ENCODE results near the gene MASP2. TPM values are rescaled to one million over a fixed set of nuclear protein-coding genes. Genes with fewer than 3 reads are reported as not detected.
"Not testable (repeated sequence)": the region's sequence is repeated elsewhere in the genome, so short reads cannot be mapped to it uniquely, and the experiment has no call there.

Gene MASP2
- total RNA-seq, 2 experiments from 2014 or later = not detected

DNA sequence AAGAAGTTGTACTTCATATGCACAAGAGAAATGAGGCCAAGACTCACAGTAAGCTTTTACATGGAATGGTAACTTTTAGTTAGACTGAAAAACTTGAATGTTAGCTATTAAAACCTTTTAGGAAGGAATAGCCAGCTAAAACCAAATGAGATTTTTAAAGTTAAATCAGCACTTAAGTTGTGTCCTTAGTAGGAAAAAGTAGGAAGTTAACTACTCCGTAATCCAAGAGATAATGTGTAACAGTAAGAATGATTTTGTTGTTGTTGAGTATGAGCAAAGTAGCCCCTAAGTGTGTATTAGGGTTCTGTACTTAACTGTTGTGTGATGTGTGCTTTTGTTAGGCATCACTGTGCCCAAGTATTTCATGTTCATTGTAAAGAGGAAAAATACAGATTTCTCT lies 21.4 kb downstream of the MASP2 start:
- Mint-ChIP-seq H3K9me3 (no peaks in the 10 kb centered on the region), H3K4me1 (peaks cover 13% of the 10 kb centered on the region), H3K4me3 (no peak overlapping the region), H3K36me3 (ENCODE audit: low read depth) (peaks cover 55% of the 10 kb centered on the region), H3K27me3 (no peaks in the 10 kb centered on the region), H3K27ac (no peak overlapping the region)
- DNase-seq = no peak
- ChIA-PET POLR2A (no interaction called here), CTCF (interaction anchor here (1.9 kb wide), 1 partner anchor 12 kb away, joined by 8 read pairs; no protein-coding TSS in a partner anchor)

DNA sequence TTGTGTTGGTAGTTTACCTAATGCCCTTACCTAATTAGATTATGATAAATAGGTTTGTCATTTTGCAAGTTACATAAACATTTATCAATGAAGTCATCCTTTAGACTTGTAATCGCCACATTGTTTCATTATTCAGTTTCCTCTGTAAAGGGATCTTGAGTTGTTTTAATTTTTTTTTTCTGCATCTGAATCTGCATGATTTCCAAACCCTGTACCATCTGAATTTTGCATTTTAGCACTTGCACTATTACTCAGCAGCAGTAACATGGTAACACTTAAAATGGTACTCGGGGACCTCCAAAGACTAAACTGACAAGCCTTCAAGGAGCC lies 22.2 kb downstream of the MASP2 start:
- ChIA-PET CTCF (interaction anchor here (1.0 to 1.9 kb wide), 2 partner anchors 13 to 19 kb away, joined by 4 to 8 read pairs; no protein-coding TSS in a partner anchor), POLR2A (no interaction called here)
- H3K9me3 Mint-ChIP-seq = no peaks in the 10 kb centered on the region
- peaks cover 55% of the 10 kb centered on the region for H3K36me3 Mint-ChIP-seq (ENCODE audit: low read depth)
- peaks cover 13% of the 10 kb centered on the region for H3K4me1 Mint-ChIP-seq
- H3K4me3 Mint-ChIP-seq = no peak overlapping the region
- DNase-seq = no peak
- H3K27ac Mint-ChIP-seq = no peak overlapping the region
- no peaks in the 10 kb centered on the region for H3K27me3 Mint-ChIP-seq

DNA sequence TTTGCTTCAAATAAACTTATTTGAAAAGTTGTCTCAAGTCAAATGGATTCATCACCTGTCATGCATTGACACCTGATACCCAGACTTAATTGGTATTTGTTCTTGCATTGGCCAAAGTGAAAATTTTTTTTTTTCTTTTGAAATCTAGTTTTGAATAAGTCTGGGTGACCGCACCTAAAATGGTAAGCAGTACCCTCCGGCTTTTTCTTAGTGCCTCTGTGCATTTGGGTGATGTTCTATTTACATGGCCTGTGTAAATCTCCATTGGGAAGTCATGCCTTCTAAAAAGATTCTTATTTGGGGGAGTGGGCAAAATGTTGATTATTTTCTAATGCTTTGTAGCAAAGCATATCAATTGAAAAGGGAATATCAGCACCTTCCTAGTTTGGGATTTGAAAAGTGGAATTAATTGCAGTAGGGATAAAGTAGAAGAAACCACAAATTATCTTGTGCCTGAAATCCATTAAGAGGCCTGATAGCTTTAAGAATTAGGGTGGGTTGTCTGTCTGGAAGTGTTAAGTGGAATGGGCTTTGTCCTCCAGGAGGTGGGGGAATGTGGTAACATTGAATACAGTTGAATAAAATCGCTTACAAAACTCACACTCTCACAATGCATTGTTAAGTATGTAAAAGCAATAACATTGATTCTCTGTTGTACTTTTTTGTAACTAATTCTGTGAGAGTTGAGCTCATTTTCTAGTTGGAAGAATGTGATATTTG lies 22.7 kb downstream of the MASP2 start:
- no peaks in the 10 kb centered on the region for H3K27me3 Mint-ChIP-seq
- no peak overlapping the region for H3K27ac Mint-ChIP-seq
- H3K4me1 Mint-ChIP-seq = peaks cover 13% of the 10 kb centered on the region
- no peak for DNase-seq
- H3K36me3 Mint-ChIP-seq (ENCODE audit: low read depth) = peaks cover 57% of the 10 kb centered on the region
- ChIA-PET CTCF (interaction anchor here (1.0 to 1.9 kb wide), 2 partner anchors 13 to 20 kb away, joined by 4 to 8 read pairs; no protein-coding TSS in a partner anchor), POLR2A (no interaction called here)
- H3K4me3 Mint-ChIP-seq = no peak overlapping the region
- H3K9me3 Mint-ChIP-seq = no peaks in the 10 kb centered on the region

DNA sequence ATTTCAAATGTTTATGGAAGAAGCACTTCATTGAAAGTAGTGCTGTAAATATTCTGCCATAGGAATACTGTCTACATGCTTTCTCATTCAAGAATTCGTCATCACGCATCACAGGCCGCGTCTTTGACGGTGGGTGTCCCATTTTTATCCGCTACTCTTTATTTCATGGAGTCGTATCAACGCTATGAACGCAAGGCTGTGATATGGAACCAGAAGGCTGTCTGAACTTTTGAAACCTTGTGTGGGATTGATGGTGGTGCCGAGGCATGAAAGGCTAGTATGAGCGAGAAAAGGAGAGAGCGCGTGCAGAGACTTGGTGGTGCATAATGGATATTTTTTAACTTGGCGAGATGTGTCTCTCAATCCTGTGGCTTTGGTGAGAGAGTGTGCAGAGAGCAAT lies 23.8 kb downstream of the MASP2 start:
- peaks cover 16% of the 10 kb centered on the region for H3K4me1 Mint-ChIP-seq
- ChIA-PET POLR2A (no interaction called here), CTCF (no interaction called here)
- H3K27me3 Mint-ChIP-seq = no peaks in the 10 kb centered on the region
- H3K9me3 Mint-ChIP-seq = no peaks in the 10 kb centered on the region
- no peak overlapping the region for H3K27ac Mint-ChIP-seq
- no peak overlapping the region for H3K4me3 Mint-ChIP-seq
- DNase-seq = no peak
- peaks cover 67% of the 10 kb centered on the region for H3K36me3 Mint-ChIP-seq (ENCODE audit: low read depth)

DNA sequence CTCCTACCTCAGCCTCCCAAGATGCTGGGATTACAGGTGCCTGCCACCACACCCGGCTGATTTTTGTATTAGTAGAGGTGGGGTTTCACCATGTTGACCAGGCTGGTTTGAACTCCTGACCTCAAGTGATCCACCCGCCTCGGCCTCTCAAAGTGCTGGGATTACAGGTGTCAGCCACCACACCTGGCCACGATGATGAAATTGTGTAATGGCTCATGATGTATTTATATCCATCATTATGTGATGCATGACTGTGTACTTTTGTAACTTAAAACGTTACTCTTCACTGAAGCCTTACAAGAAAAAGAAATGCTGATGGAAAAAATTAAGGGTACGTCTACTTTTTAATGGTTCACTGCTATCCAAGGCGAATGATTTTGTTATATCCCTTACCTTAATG lies 27.1 kb downstream of the MASP2 start:
- DNase-seq = no peak
- Mint-ChIP-seq H3K27ac (no peak overlapping the region), H3K4me3 (no peak overlapping the region), H3K9me3 (no peaks in the 10 kb centered on the region), H3K36me3 (ENCODE audit: low read depth) (peaks cover 64% of the 10 kb centered on the region), H3K4me1 (peaks cover 27% of the 10 kb centered on the region), H3K27me3 (no peaks in the 10 kb centered on the region)
- ChIA-PET CTCF (interaction anchor here (1.9 kb wide), 1 partner anchor 18 kb away, joined by 7 read pairs; no protein-coding TSS in a partner anchor), POLR2A (no interaction called here)

DNA sequence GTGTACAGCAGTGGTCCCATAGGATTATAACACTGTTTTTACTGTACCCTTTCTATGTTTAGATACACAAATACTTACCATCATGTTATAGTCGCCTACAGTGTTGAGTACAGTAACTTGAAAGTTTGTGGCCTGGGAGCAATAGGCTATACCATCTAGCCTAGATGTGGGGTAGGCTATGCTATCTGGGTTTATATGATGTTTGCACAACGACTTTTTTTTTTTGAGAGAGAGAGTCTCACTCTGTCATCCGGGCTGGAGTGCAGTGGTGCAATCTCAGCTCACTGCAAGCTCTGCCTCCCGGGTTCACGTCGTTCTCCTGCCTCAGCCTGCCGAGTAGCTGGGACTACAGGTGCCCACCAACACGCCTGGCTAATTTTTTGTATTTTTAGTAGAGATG lies 27.7 kb downstream of the MASP2 start:
- Mint-ChIP-seq H3K36me3 (ENCODE audit: low read depth) (peaks cover 67% of the 10 kb centered on the region), H3K4me1 (peaks cover 33% of the 10 kb centered on the region)
- CTCF ChIA-PET, H3K27me3 Mint-ChIP-seq, H3K27ac Mint-ChIP-seq, H3K9me3 Mint-ChIP-seq, POLR2A ChIA-PET, H3K4me3 Mint-ChIP-seq, DNase-seq: not testable (repeated sequence)

DNA sequence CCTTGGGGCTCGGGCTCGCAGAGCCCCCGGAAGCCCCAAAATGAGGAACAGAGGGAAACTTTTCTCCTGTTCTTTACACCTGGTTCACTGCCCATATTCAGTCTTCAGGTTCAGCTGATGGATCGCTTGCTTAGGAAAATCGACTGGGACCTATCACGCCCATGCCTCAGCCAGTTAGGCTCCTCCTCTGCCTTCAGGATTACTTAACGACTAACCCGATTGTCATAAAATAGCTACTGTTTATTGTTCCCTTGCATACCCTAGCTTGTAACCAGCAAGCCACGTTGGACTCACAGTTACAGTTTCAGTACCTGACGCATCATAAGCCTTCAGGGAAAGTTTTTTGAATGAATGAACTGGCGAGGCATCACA lies 33.9 kb downstream of the MASP2 start:
- H3K36me3 Mint-ChIP-seq (ENCODE audit: low read depth) = peaks cover 33% of the 10 kb centered on the region
- CTCF ChIA-PET = interaction anchor here (0.6 kb wide), 1 partner anchor 1058 kb away, joined by 4 read pairs; no protein-coding TSS in a partner anchor

DNA sequence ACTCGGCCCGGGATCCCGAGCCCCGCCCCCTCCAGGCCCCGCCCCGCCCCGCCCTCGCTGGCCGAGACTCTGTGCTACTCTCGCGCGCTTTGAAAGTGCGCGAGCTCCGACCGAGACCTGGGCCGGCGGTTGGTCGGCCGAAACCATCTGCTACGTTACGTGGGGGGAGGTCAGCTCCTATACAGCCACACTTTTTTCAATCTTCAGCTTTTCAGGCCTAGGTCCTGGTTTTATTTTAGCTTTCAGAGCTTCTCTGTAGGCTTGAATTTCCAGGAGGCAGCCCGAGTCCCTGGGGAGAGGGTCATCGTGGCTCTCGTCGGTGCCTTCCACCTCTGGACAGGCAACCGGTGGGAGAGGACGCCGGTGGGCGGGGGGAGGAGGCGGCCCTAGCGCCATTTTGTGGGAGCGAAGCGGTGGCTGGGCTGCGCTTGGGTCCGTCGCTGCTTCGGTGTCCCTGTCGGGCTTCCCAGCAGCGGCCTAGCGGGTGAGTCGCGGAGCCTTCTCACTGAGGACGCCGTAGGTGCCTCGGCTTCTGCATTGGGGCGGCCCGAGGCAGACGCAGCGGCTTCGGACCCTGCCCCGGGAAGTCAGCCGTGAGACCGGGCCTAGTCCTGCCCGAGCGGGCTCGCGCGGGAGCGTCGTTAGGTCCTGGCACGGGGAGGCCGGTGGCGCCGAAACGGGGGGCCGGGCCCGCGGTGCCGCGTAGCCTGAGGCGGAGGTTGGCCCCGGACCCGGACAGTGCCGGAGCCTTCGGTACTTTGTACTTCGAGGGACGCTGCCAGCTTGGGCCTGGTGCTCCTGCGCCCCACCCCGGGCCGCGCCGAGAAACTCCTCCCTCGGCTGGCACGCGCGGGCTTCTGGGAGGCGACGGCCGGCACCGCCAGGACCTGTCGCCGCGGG lies 34.5 kb downstream of the MASP2 start, which contains the start of gene TARDBP:
Gene TARDBP (plus strand): TSS at position 395 of the 900 bp plus-strand sequence. CDS start 1,074 bp downstream, outside the sequence.
- peak; percentile 90 for DNase-seq
- Mint-ChIP-seq H3K4me1 (peaks cover 30% of the 10 kb centered on the region), H3K36me3 (ENCODE audit: low read depth) (peaks cover 31% of the 10 kb centered on the region), H3K4me3 (peak within 1 kb of the TSS; percentile 80), H3K9me3 (no peaks in the 10 kb centered on the region), H3K27ac (peak within 1 kb of the TSS; percentile 99), H3K27me3 (no peaks in the 10 kb centered on the region)
- POLR2A ChIA-PET = no interaction called here
- CTCF ChIA-PET = interaction anchor here (0.5 to 0.9 kb wide), 4 partner anchors 11 to 1058 kb away, joined by 3 to 4 read pairs (median 3); no protein-coding TSS in a partner anchor

More for the DNA sequence above, 33.9 kb downstream of the MASP2 start:
- Mint-ChIP-seq H3K4me1 (peaks cover 30% of the 10 kb centered on the region), H3K27me3 (no peaks in the 10 kb centered on the region), H3K27ac (peak overlapping the region; percentile 74), H3K9me3 (no peaks in the 10 kb centered on the region), H3K4me3 (peak overlapping the region; percentile 80)
- POLR2A ChIA-PET = no interaction called here
- DNase-seq = no peak

DNA sequence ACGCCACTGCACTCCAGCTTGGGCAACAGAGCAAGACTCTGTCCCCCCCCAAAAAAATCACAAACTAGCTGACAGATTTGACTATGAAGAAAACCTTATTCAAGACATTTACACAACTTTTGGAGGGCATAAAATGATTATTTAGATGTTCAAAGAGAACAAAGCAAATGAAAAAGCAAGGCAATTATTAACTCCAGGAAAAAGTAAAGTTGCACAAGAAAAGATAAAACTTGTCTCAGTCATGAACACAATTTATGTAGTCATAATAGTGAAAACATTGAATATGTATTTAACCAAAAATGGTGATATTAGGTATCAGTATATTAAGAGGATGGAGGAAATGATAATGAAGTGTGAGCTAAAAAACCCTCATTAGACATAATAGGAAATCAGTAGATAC lies 46.5 kb downstream of the MASP2 start:
- peaks cover 2% of the 10 kb centered on the region for H3K27me3 Mint-ChIP-seq
- no peak for DNase-seq
- POLR2A ChIA-PET = no interaction called here
- H3K9me3 Mint-ChIP-seq = peaks cover 8% of the 10 kb centered on the region
- H3K36me3 Mint-ChIP-seq (ENCODE audit: low read depth) = peaks cover 2% of the 10 kb centered on the region
- no peak overlapping the region for H3K4me3 Mint-ChIP-seq
- CTCF ChIA-PET = interaction anchor here (0.5 kb wide), 1 partner anchor 758 kb away, joined by 3 read pairs; no protein-coding TSS in a partner anchor
- H3K27ac Mint-ChIP-seq = no peak overlapping the region
- no peaks in the 10 kb centered on the region for H3K4me1 Mint-ChIP-seq

DNA sequence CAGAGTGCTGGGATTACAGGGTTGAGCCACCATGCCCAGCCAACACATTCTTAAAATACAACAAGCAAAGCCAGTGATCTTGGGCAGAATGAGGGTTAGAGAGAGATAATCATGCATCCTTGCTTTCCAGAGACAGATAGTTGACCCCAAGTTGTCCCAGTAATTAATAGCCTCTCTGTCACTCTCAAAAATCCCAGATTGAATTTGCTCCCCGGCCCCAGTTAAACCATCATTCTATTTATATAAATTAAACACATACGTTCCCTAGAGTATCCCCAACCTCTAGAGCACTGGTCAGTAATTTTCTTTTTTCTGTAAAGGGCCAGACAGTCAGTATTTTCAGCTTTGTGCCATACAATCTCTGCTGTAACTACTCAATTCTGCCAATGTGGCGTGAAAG lies 50.9 kb downstream of the MASP2 start:
- H3K27ac Mint-ChIP-seq = no peak overlapping the region
- ChIA-PET POLR2A (no interaction called here), CTCF (no interaction called here)
- H3K4me3 Mint-ChIP-seq = no peak overlapping the region
- H3K9me3 Mint-ChIP-seq = peaks cover 8% of the 10 kb centered on the region
- H3K4me1 Mint-ChIP-seq = no peaks in the 10 kb centered on the region
- H3K27me3 Mint-ChIP-seq = peaks cover 4% of the 10 kb centered on the region
- no peak for DNase-seq
- H3K36me3 Mint-ChIP-seq (ENCODE audit: low read depth) = peaks cover 2% of the 10 kb centered on the region

DNA sequence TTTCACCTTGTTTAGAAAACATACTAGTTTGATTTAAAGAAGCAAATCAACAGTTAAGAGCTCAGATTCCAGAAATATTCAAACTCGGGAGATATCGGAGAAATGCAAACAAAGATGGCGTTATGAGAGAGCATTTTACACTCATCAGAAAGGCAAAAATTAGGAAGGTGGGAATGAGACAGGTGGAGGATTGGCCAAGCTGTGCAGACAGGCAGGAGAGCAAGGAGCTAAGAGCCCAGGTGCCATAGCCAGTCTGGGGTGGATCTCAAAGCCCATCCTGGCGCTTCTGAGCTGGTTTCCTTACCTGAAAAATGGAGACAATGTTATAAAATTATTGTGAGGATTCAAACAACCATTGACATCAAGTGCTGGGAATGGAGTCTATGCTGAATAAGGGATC lies 54.2 kb downstream of the MASP2 start:
- no peaks in the 10 kb centered on the region for H3K36me3 Mint-ChIP-seq (ENCODE audit: low read depth)
- ChIA-PET POLR2A (no interaction called here), CTCF (interaction anchor here (1.6 kb wide), 1 partner anchor 29 kb away, joined by 4 read pairs; no protein-coding TSS in a partner anchor)
- no peak for DNase-seq
- H3K4me1 Mint-ChIP-seq = no peaks in the 10 kb centered on the region
- no peak overlapping the region for H3K27ac Mint-ChIP-seq
- no peaks in the 10 kb centered on the region for H3K9me3 Mint-ChIP-seq
- H3K27me3 Mint-ChIP-seq = peaks cover 3% of the 10 kb centered on the region
- no peak overlapping the region for H3K4me3 Mint-ChIP-seq

DNA sequence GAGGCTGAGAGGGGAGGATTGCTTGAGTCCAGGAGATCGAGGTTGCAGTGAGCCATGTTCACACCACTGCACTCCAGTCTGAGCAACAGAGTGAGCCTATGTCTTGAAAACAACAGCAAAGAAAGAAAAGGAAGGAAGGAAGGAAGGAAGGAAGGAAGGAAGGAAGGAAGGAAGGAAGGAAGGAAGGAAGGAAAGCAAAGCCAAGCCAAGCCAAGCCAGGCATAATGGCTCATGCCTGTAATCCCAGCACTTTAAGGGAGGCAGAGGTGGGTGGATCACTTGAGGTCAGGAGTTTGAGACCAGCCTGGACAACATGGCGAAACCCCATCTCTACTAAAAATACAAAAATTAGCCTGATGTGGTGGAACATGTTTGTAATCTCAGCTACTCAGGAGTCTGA lies 55.0 kb downstream of the MASP2 start:
- H3K4me1 Mint-ChIP-seq; CTCF ChIA-PET; DNase-seq; H3K4me3 Mint-ChIP-seq; H3K9me3 Mint-ChIP-seq; POLR2A ChIA-PET; H3K27ac Mint-ChIP-seq; H3K36me3 Mint-ChIP-seq (ENCODE audit: low read depth); H3K27me3 Mint-ChIP-seq: not testable (repeated sequence)

DNA sequence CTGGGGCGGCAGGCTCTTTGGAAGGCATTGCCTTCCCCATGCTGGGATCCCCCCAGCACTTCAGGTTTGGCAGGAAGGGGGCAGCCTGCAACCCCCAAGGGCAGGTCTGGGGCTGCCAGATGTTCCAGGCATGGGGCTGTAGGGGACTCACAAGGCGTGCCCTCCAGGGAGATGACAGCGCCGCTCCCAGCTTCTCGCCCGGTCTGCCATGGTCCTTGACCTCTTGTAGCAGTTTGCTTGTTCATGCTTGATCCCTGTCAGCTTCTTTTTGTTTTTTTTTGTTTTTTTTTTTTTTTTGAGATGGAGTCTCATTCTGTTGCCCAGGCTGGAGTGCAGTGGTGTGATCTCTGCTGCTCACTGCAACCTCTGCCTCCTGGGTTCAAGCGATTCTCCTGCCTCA lies 56.2 kb downstream of the MASP2 start:
- Mint-ChIP-seq H3K4me1 (no peaks in the 10 kb centered on the region), H3K27ac (no peak overlapping the region), H3K9me3 (no peaks in the 10 kb centered on the region), H3K36me3 (ENCODE audit: low read depth) (no peaks in the 10 kb centered on the region), H3K27me3 (peaks cover 3% of the 10 kb centered on the region), H3K4me3 (no peak overlapping the region)
- CTCF ChIA-PET = interaction anchor here (0.8 kb wide), 1 partner anchor 254 kb away, joined by 3 read pairs; no protein-coding TSS in a partner anchor
- DNase-seq = no peak
- POLR2A ChIA-PET = no interaction called here
